Left ventricle myocardium inferior (tissue), 1 donor: ENCODE data around the gene PATZ1. TPM values are rescaled to one million over a fixed set of nuclear protein-coding genes. Genes with fewer than 3 reads are reported as not detected.

Source experiments
- DNase-seq: peaks from one replicate; pipeline ENCODE4 v3.0.0-alpha.2; 2020
- H3K27ac ChIP-seq: fragments of 200-600 bp; replicated peaks from 2 replicates; pipeline ENCODE4 v1.8.0; 2021
- H3K27me3 ChIP-seq: fragments of 200-600 bp; 2 replicates; pipeline ENCODE4 v1.8.0; 2021; ENCODE audit warnings: low read depth
- H3K36me3 ChIP-seq: fragments of 200-600 bp; 2 replicates; pipeline ENCODE4 v1.8.0; 2021
- H3K4me1 ChIP-seq: fragments of 200-600 bp; 2 replicates; pipeline ENCODE4 v1.8.0; 2021
- H3K4me3 ChIP-seq: fragments of 200-600 bp; 2 replicates; pipeline ENCODE4 v1.8.0; 2021; ENCODE audit warnings: mild to moderate bottlenecking, moderate library complexity
- H3K9me3 ChIP-seq: fragments of 200-600 bp; replicated peaks from 2 replicates; pipeline ENCODE4 v1.8.0; 2021
- CTCF ChIP-seq: fragments of 200-600 bp; IDR thresholded peaks from 2 replicates; pipeline ENCODE4 v1.8.0; 2021; ENCODE audit warnings: antibody characterized with exemption, mild to moderate bottlenecking, borderline replicate concordance
- intact Hi-C: fragments of 100-400 bp; cut with micrococcal nuclease; formaldehyde crosslinking; loops from one replicate; pipeline ENCODE4 v1.11.0; 2022
- total RNA-seq: library from RNA; stranded (reverse); fragmentation: NEBNext Ultra II Directional; extraction: Animal tissue kit (Norgen Biotek cat#: 25700); gene quantifications from one replicate; pipeline ENCODE4 v1.2.1, GENCODE V29; 2021
- donor health status: DM: no; HTN: yes; CAD: no; lungs with severe emphysema.

PATZ1 gene
- total RNA-seq, 1 donor from 2014 or later = 13.2 TPM

- no peak for DNase-seq
- Histone ChIP-seq H3K9me3 (no peaks in the 10 kb centered on the region), H3K27me3 (no peaks in the 10 kb centered on the region), H3K4me1 (peaks cover 42% of the 10 kb centered on the region), H3K4me3 (no peak overlapping the region), H3K36me3 (peaks cover 93% of the 10 kb centered on the region), H3K27ac (no peak overlapping the region)
- intact Hi-C loops = no loop called here
- no peak for TF ChIP-seq CTCF
Measured at GRCh38 chr22:31282748-31283468, 63.2 kb downstream of the PATZ1 start.

GRCh38 chr22:31281733-31282132, 64.4 kb downstream of the PATZ1 start:
- Histone ChIP-seq H3K4me1 (peaks cover 30% of the 10 kb centered on the region), H3K36me3 (peaks cover 90% of the 10 kb centered on the region), H3K27ac (peak overlapping the region; percentile 45), H3K4me3 (no peak overlapping the region), H3K9me3 (no peaks in the 10 kb centered on the region), H3K27me3 (no peaks in the 10 kb centered on the region)
- no peak for TF ChIP-seq CTCF
- no peak for DNase-seq
- intact Hi-C loops = no loop called here

GRCh38 chr22:31279821-31280505, 66.2 kb downstream of the PATZ1 start:
- intact Hi-C loops = no loop called here
- Histone ChIP-seq H3K36me3 (peaks cover 84% of the 10 kb centered on the region), H3K27ac (no peak overlapping the region), H3K4me3 (no peak overlapping the region), H3K27me3 (no peaks in the 10 kb centered on the region), H3K4me1 (peaks cover 13% of the 10 kb centered on the region), H3K9me3 (no peaks in the 10 kb centered on the region)
- no peak for TF ChIP-seq CTCF
- no peak for DNase-seq

GRCh38 chr22:31279327-31279669, 66.8 kb downstream of the PATZ1 start:
- intact Hi-C loops = no loop called here
- no peaks in the 10 kb centered on the region for H3K27me3 ChIP-seq
- H3K4me1 ChIP-seq = peaks cover 7% of the 10 kb centered on the region
- H3K27ac ChIP-seq = peak overlapping the region; percentile 5
- no peak for TF ChIP-seq CTCF
- no peak overlapping the region for H3K4me3 ChIP-seq
- no peaks in the 10 kb centered on the region for H3K9me3 ChIP-seq
- H3K36me3 ChIP-seq = peaks cover 84% of the 10 kb centered on the region
- DNase-seq = no peak

GRCh38 chr22:31278626-31279326, 67.4 kb downstream of the PATZ1 start:
- intact Hi-C loops = no loop called here
- peaks cover 7% of the 10 kb centered on the region for H3K4me1 ChIP-seq
- peak overlapping the region; percentile 5 for H3K27ac ChIP-seq
- no peak overlapping the region for H3K4me3 ChIP-seq
- peaks cover 84% of the 10 kb centered on the region for H3K36me3 ChIP-seq
- H3K27me3 ChIP-seq = no peaks in the 10 kb centered on the region
- DNase-seq = no peak
- no peak for TF ChIP-seq CTCF
- no peaks in the 10 kb centered on the region for H3K9me3 ChIP-seq
